HepG2 (cell line): ENCODE results near the gene MAPK1. TPM values are rescaled to one million over a fixed set of nuclear protein-coding genes. Genes with fewer than 3 reads are reported as not detected.
"Not testable (repeated sequence)": the region's sequence is repeated elsewhere in the genome, so short reads cannot be mapped to it uniquely, and the experiment has no call there.

Experiments
- ATAC-seq: fragments of 200-7000 bp; cut with Tn5 transposase; 3 replicates; pipeline ENCODE4 v1.9.1; 2020; ENCODE audit warnings: mild to moderate bottlenecking, moderate library complexity
- BruUV-seq: library from RNA; stranded (reverse); fragments of 400-500 nt; replicated peaks from 2 replicates; lab custom pipeline; 2021; lab: Mats Ljungman, UMichigan
- CTCF ChIA-PET: fragments of 300-600 bp; formaldehyde crosslinking; extraction: SDS; loops from one replicate; lab custom pipeline; 2021; ENCODE audit warnings: low total read pairs, inconsistent platforms, low intra/inter-chr PET ratio; lab: Yijun Ruan, JAX
- POLR2A ChIA-PET: fragments of 350-600 bp; sonication (Branson Sonifier 250); formaldehyde crosslinking; loops from one replicate; lab custom pipeline; 2020; ENCODE audit warnings: antibody characterized with exemption, inconsistent platforms; lab: Yijun Ruan, JAX
- DNase-seq: peaks from one replicate; pipeline ENCODE4 v3.0.0-alpha.2; 2015; ENCODE audit warnings: low spot score
- FAIRE-seq: peaks from 3 replicates; lab custom pipeline; 2011; peaks lifted over from hg19 to GRCh38; lab: Jason Lieb, UNC
- H2AFZ ChIP-seq: one replicate; pipeline ENCODE4 v1.6.1; 2011; ENCODE audit warnings: low read length, inconsistent platforms
- H3K27ac ChIP-seq: fragments of 300-600 bp; 3 replicates; pipeline ENCODE4 v1.8.0; 2011; ENCODE audit warnings: mixed run types, mild to moderate bottlenecking, mixed read lengths, low read length, inconsistent platforms; ENCODE audit not compliant: insufficient read depth; ENCODE audit errors: extremely low read length
- H3K27me3 ChIP-seq, 2 experiments: fragments of 200-600 bp in 1 of 2; 2 replicates in 1 of 2; 3 replicates in 1 of 2; pipeline versions ENCODE4 v1.6.0 to v1.8.0; 2011; ENCODE audit warnings: low read length in 2 of 2, mild to moderate bottlenecking in 2 of 2, moderate library complexity in 2 of 2, inconsistent platforms in 1 of 2; ENCODE audit not compliant: insufficient read depth in 2 of 2, control insufficient read depth in 1 of 2
- H3K36me3 ChIP-seq, 2 experiments: fragments of 200-600 bp in 1 of 2; replicated peaks in 1 of 2; 2 replicates in 1 of 2; 3 replicates in 1 of 2; pipeline versions ENCODE4 v1.5.1 to v1.8.0; 2011; ENCODE audit warnings: low read length in 2 of 2, inconsistent platforms in 1 of 2; ENCODE audit not compliant: insufficient read depth in 2 of 2, control insufficient read depth in 1 of 2
- H3K4me1 ChIP-seq: 2 replicates; pipeline ENCODE4 v1.5.1; 2012; ENCODE audit warnings: low read length, inconsistent platforms; ENCODE audit not compliant: insufficient read depth
- H3K4me2 ChIP-seq: 2 replicates; pipeline ENCODE4 v1.6.0; 2011; ENCODE audit warnings: low read depth, low read length, inconsistent platforms
- H3K4me3 ChIP-seq, 3 experiments: fragments of 200-600 bp in 1 of 3; sonication (generic), shearing (Covaris generic) in 1 of 3; replicated peaks in 1 of 3; 2 replicates each; pipeline ENCODE4 v1.5.1; 2011 to 2016; ENCODE audit warnings: low read length in 3 of 3, inconsistent platforms in 2 of 3, low read depth in 2 of 3, mild to moderate bottlenecking in 2 of 3, control low read depth in 1 of 3, mixed read lengths in 1 of 3; ENCODE audit not compliant: insufficient read depth in 1 of 3
- H3K79me2 ChIP-seq: one replicate; pipeline ENCODE4 v1.6.1; 2011; ENCODE audit warnings: low read length, inconsistent platforms; ENCODE audit not compliant: insufficient read depth
- H3K9ac ChIP-seq: 2 replicates; pipeline ENCODE4 v1.6.0; 2011; ENCODE audit warnings: mild to moderate bottlenecking, low read depth, low read length, inconsistent platforms; ENCODE audit not compliant: insufficient read depth
- H3K9me3 ChIP-seq: 2 replicates; pipeline ENCODE4 v1.5.1; 2012; ENCODE audit warnings: mild to moderate bottlenecking, low read length
- H4K20me1 ChIP-seq: 2 replicates; pipeline ENCODE4 v1.6.0; 2011; ENCODE audit warnings: inconsistent platforms, mild to moderate bottlenecking, low read length, moderate library complexity; ENCODE audit not compliant: insufficient read depth
- ZBTB38 ChIP-seq: sonication (generic); formaldehyde crosslinking; IDR thresholded peaks from 2 replicates; pipeline ENCODE4 v1.5.1; 2020; ENCODE audit warnings: mild to moderate bottlenecking, missing genetic modification reagents
- ZNF460 ChIP-seq: sonication (generic); formaldehyde crosslinking; IDR thresholded peaks from 2 replicates; pipeline ENCODE4 v1.5.1; 2020; ENCODE audit warnings: missing genetic modification reagents, mild to moderate bottlenecking, borderline replicate concordance
- ZNF598 ChIP-seq: sonication (generic); formaldehyde crosslinking; IDR thresholded peaks from 2 replicates; pipeline ENCODE4 v1.5.1; 2020; ENCODE audit warnings: mild to moderate bottlenecking, missing genetic modification reagents, borderline replicate concordance
- ZNF687 ChIP-seq: sonication (generic); formaldehyde crosslinking; IDR thresholded peaks from 2 replicates; pipeline ENCODE4 v1.5.1; 2020; ENCODE audit warnings: mild to moderate bottlenecking, missing genetic modification reagents, moderate library complexity
- WGBS: methylation state at CpG from one replicate; pipeline ENCODE4 v1.1.6; 2017; ENCODE audit warnings: low lambda C conversion rate; 5-methylcytosine and 5-hydroxymethylcytosine counted together
- in situ Hi-C: cut with HindIII; loops from 2 replicates; pipeline ENCODE4 v1.10.0; 2017; ENCODE audit warnings: low pct_unique_long_range_greater_than_20kb; ENCODE audit not compliant: extremely low pct_ligation_motif_present
- intact Hi-C: fragments of 100-400 bp; cut with micrococcal nuclease; formaldehyde crosslinking; loops from one replicate; pipeline ENCODE4 v1.10.0; 2022; ENCODE audit not compliant: unreplicated experiment
- polyA plus RNA-seq, 8 experiments: library from polyadenylated mRNA; depleted of rRNA in 3 of 8; stranded (reverse) in 7 of 8; unstranded in 1 of 8; fragments of >200 nt; fragmentation: Illumina TruSeq in 4 of 8; extraction: Trizol in 4 of 8; gene quantifications; 2 replicates each; pipeline versions ENCODE4 v1.2.1 to v1.2.3, GENCODE V29; 2011 to 2016; ENCODE audit warnings: low read depth in 4 of 8, missing spikeins in 1 of 8, mixed read lengths in 1 of 8; ENCODE audit not compliant: insufficient read depth in 1 of 8
- total RNA-seq, 5 experiments: library from RNA; depleted of rRNA; stranded (reverse); fragments of >200 nt; fragmentation: Illumina TruSeq; extraction: Trizol; gene quantifications; 2 replicates each; pipeline ENCODE4 v1.2.3, GENCODE V29; 2016; ENCODE audit warnings: low read depth in 1 of 5

MAPK1 gene
- total and polyA plus RNA-seq, 2 of the 13 experiments (the other 11 are each of a cell fraction or from before 2014, with no cell fraction given), result 107 to 114 TPM

- Histone ChIP-seq H3K36me3 (peaks cover 1 to 11% of the 10 kb centered on the region in 2 experiments; a peak in 2 of 5 replicates), H4K20me1 (peaks cover 48% of the 10 kb centered on the region), H3K79me2 (peaks cover 87% of the 10 kb centered on the region), H3K4me1 (peaks cover 63% of the 10 kb centered on the region)
- H3K4me2 ChIP-seq, H3K27me3 ChIP-seq, in situ Hi-C loops, H3K9ac ChIP-seq, H3K9me3 ChIP-seq, CTCF ChIA-PET, ATAC-seq, DNase-seq, H3K4me3 ChIP-seq, BruUV-seq, POLR2A ChIA-PET, H3K27ac ChIP-seq, H2AFZ ChIP-seq, FAIRE-seq, intact Hi-C loops: not testable (repeated sequence)
- WGBS, result 87% methylated on average over 10 of the region's 10 CpGs
- TF ChIP-seq ZNF460 (peak; percentile 73), ZNF598 (CRISPR knock-in tag) (peak; percentile 30; the same call in 1 of the 2 replicates), ZBTB38 (CRISPR knock-in tag) (peak; percentile 40; the same call in 1 of the 2 replicates), ZNF687 (peak; percentile 12; the same call in 1 of the 2 replicates)
Measured at GRCh38 chr22:21839104-21839764, 28.2 kb downstream of the MAPK1 start.
